ENCODE results near the gene RIMS1.

RIMS1 gene

GRCh38 chr6:72245565-72245964 lies 359.2 kb downstream of the RIMS1 start:
- DNase-seq (ENCODE audit: low read depth, low spot score) = peak; percentile 7

GRCh38 chr6:72246926-72247325 lies 360.6 kb downstream of the RIMS1 start:
- DNase-seq (ENCODE audit: low read depth, low spot score) = peak; percentile 15

- no peak for DNase-seq (ENCODE audit: low read depth, low spot score)
These were observed 362.3 kb downstream of the RIMS1 start for GRCh38 chr6:72248621-72249020.

GRCh38 chr6:72250664-72251063 lies 364.3 kb downstream of the RIMS1 start:
- no peak for DNase-seq (ENCODE audit: low read depth, low spot score)

- no peak for DNase-seq (ENCODE audit: low read depth, low spot score)
These were observed 374.1 kb downstream of the RIMS1 start for GRCh38 chr6:72260489-72260888.

GRCh38 chr6:72261554-72261953 lies 375.2 kb downstream of the RIMS1 start:
- DNase-seq (ENCODE audit: low read depth, low spot score) = no peak

- DNase-seq (ENCODE audit: low read depth, low spot score) = no peak
These were observed 375.9 kb downstream of the RIMS1 start for GRCh38 chr6:72262254-72262653.

- no peak for DNase-seq (ENCODE audit: low read depth, low spot score)
These were observed 381.1 kb downstream of the RIMS1 start for GRCh38 chr6:72267470-72267869.

GRCh38 chr6:72271531-72271930 lies 385.2 kb downstream of the RIMS1 start:
- no peak for DNase-seq (ENCODE audit: low read depth, low spot score)

- DNase-seq (ENCODE audit: low read depth, low spot score) = no peak
These were observed 386.6 kb downstream of the RIMS1 start for GRCh38 chr6:72272958-72273357.

- DNase-seq (ENCODE audit: low read depth, low spot score) = no peak
These were observed 389.5 kb downstream of the RIMS1 start for GRCh38 chr6:72275888-72276287.

- DNase-seq (ENCODE audit: low read depth, low spot score) = no peak
These were observed 395.9 kb downstream of the RIMS1 start for GRCh38 chr6:72282201-72282600.

- no peak for DNase-seq (ENCODE audit: low read depth, low spot score)
These were observed 397.2 kb downstream of the RIMS1 start for GRCh38 chr6:72283571-72283970.

GRCh38 chr6:72286911-72287311 lies 400.6 kb downstream of the RIMS1 start:
- no peak for DNase-seq (ENCODE audit: low read depth, low spot score)

GRCh38 chr6:72287801-72288200 lies 401.5 kb downstream of the RIMS1 start:
- DNase-seq (ENCODE audit: low read depth, low spot score) = no peak

GRCh38 chr6:72288592-72288991 lies 402.2 kb downstream of the RIMS1 start:
- no peak for DNase-seq (ENCODE audit: low read depth, low spot score)

- DNase-seq (ENCODE audit: low read depth, low spot score) = no peak
These were observed 404.3 kb downstream of the RIMS1 start for GRCh38 chr6:72290620-72291019.

- no peak for DNase-seq (ENCODE audit: low read depth, low spot score)
These were observed 410.0 kb downstream of the RIMS1 start for GRCh38 chr6:72296375-72296774.

- no peak for DNase-seq (ENCODE audit: low read depth, low spot score)
These were observed 419.6 kb downstream of the RIMS1 start for GRCh38 chr6:72305971-72306370.

GRCh38 chr6:72316675-72317380 lies 430.5 kb downstream of the RIMS1 start:
- DNase-seq (ENCODE audit: low read depth, low spot score) = no peak

- DNase-seq (ENCODE audit: low read depth, low spot score) = no peak
These were observed 435.4 kb downstream of the RIMS1 start for GRCh38 chr6:72321788-72322187.

GRCh38 chr6:72322771-72323170 lies 436.4 kb downstream of the RIMS1 start:
- DNase-seq (ENCODE audit: low read depth, low spot score) = no peak

- no peak for DNase-seq (ENCODE audit: low read depth, low spot score)
These were observed 438.2 kb downstream of the RIMS1 start for GRCh38 chr6:72324591-72324990.

- no peak for DNase-seq (ENCODE audit: low read depth, low spot score)
These were observed 442.4 kb downstream of the RIMS1 start for GRCh38 chr6:72328775-72329174.

Data from iPS DF 19.7 (cell line).